ENCODE results near the gene MYL12A. TPM values are rescaled to one million over a fixed set of nuclear protein-coding genes. Genes with fewer than 3 reads are reported as not detected.
A peak's percentile ranks its signal among the peaks of the same experiment; 100 is the strongest.

Gene MYL12A
- polyA plus RNA-seq, 1 experiment = 579 TPM

DNA sequence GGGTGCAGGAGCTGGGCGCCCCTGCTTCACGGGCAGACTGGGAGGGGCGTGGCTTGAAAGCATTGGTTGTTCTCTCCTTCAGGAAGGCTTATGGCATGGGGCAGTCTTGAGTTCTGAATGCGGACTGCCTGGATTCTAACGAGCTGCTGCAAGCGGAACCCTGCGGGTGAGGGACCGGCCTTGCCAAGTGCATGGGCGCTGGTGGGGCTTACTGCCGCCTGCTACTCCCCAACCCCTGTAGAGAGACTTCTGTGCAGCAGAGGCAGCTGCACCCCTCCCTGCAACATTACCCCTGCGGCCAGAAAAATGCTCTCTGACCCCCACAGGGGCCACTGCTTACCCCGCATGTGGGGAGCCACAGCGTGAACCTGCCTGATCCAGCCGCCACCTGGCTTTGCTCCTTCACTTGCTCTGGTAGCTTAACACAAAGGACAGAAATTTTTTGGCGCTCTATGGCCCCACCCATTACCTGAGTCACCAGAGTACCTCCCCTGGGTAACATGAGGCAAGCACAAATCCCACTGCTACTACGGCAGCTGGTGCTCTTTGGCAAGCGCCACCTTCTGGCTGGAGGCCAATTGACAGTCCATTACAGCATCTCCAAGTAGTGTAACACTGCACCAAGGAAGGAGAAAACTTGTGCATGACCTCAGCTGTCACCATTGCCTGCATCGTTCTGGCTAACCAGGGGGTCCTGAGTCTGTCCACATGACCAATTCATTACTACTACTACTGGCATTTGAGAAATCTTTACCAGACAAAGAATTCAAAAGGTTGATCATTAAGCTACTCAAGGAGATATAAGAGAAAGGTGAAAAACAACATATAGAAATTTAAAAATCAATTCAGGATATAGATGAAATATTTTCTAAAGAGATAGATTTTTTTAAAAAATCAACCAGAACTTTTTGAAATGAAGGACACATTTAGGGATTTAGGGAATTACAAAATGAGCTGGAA lies 49.7 kb downstream of the MYL12A start:
- Histone ChIP-seq H3K36me3 (ENCODE audit: control insufficient read depth, insufficient read depth, low read length) (no peaks in the 10 kb centered on the region), H3K4me3 (ENCODE audit: low read depth, low read length) (peak overlapping the region; percentile 35), H3K27me3 (ENCODE audit: control insufficient read depth, insufficient read depth, low read length) (no peaks in the 10 kb centered on the region)
- peak; percentile 37 for DNase-seq (ENCODE audit: low read depth)
- no peak; the same call in 1 of the 2 replicates for TF ChIP-seq CTCF (IDR thresholded peaks at IDR 0.05; ENCODE audit: insufficient read depth, low read depth, low read length)
- ChIA-PET CTCF (interaction anchor here (0.8 to 2.2 kb wide), 12 partner anchors 13 to 382 kb away, joined by 3 to 10 read pairs (median 3); no protein-coding TSS in a partner anchor), POLR2A (no interaction called here)

GRCh38 chr18:3304832-3305231 lies 57.2 kb downstream of the MYL12A start:
- no peak for TF ChIP-seq CTCF (IDR thresholded peaks at IDR 0.05; ENCODE audit: insufficient read depth, low read depth, low read length)
- ChIA-PET POLR2A (no interaction called here), CTCF (interaction anchor here (1.4 kb wide), 1 partner anchor 289 kb away, joined by 4 read pairs; no protein-coding TSS in a partner anchor)
- no peaks in the 10 kb centered on the region for H3K27me3 ChIP-seq (ENCODE audit: control insufficient read depth, insufficient read depth, low read length)
- H3K4me3 ChIP-seq (ENCODE audit: low read depth, low read length) = no peak overlapping the region
- DNase-seq (ENCODE audit: low read depth) = no peak
- H3K36me3 ChIP-seq (ENCODE audit: control insufficient read depth, insufficient read depth, low read length) = no peaks in the 10 kb centered on the region

DNA sequence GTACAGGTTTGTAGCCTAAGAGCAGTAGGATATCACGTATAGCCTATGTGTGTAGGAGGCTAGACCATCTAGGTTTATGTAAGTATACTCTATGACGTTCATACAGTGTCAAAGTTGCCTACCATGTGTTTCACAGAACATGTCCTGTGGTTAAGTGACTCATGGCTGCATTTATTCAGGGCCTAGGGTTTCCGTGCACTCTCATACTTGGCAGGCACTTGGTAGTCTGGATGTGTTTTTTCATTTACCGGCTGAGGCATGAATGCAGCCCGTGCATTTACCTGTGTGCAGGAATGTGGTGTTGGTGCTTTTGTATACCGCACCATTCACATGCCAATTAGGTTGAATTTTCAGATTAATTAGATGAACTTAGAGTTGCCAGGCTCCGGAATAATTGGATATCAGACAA lies 57.8 kb downstream of the MYL12A start:
- DNase-seq (ENCODE audit: low read depth) = peak; percentile 86
- ChIA-PET POLR2A (no interaction called here), CTCF (interaction anchor here (1.4 kb wide), 1 partner anchor 289 kb away, joined by 4 read pairs; no protein-coding TSS in a partner anchor)
- Histone ChIP-seq H3K36me3 (ENCODE audit: control insufficient read depth, insufficient read depth, low read length) (no peaks in the 10 kb centered on the region), H3K4me3 (ENCODE audit: low read depth, low read length) (no peak overlapping the region), H3K27me3 (ENCODE audit: control insufficient read depth, insufficient read depth, low read length) (no peaks in the 10 kb centered on the region)
- TF ChIP-seq CTCF (IDR thresholded peaks at IDR 0.05; ENCODE audit: insufficient read depth, low read depth, low read length) = no peak

Other genes starting within 250 kb of the MYL12A start
- 27.3 and 29.1 TPM in 2 replicates for gene LPIN2, start 234.7 kb upstream of the MYL12A start, polyA plus RNA-seq (2011; rRNA removed)
- 0.26 and 0.48 TPM in 2 replicates for gene MYOM1, start 27.8 kb upstream of the MYL12A start, polyA plus RNA-seq (2011; rRNA removed)
- gene MYL12B, start 14.3 kb downstream of the MYL12A start, polyA plus RNA-seq (2011; rRNA removed) = 778 and 1,016 TPM in 2 replicates
- 64.8 and 78.9 TPM in 2 replicates for gene TGIF1, start 202.4 kb downstream of the MYL12A start, polyA plus RNA-seq (2011; rRNA removed)